ENCODE results near the gene TRPM6. TPM values are rescaled to one million over a fixed set of nuclear protein-coding genes. Genes with fewer than 3 reads are reported as not detected.

Gene TRPM6
- total RNA-seq, 1 donor = under 0.01 TPM

DNA sequence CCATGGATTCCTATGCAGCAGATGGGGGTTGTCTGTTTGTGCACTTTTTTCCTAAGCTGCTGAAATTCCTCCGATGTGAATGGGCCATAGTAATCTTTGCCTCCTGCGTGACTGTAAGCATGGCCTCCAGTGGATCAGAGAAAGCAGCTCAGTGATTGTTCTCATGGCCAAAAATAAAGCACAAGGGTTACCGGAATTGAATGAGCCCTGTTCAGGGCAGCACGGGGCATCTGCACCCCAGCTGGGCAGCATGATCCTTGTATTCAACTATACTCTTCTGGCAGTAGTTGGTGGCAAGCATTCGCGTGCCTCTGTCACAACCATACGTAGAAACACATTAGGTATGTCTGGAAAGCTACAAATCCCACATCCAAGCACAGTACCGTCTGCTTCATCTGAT lies 196.7 kb downstream of the TRPM6 start:
- Histone ChIP-seq H3K36me3 (ENCODE audit: insufficient read depth, low read length) (no peaks in the 10 kb centered on the region), H4K20me1 (ENCODE audit: insufficient read depth, low read length) (no peaks in the 10 kb centered on the region), H3K27me3 (ENCODE audit: insufficient read depth, low read length) (no peaks in the 10 kb centered on the region), H3K4me3 (ENCODE audit: insufficient read depth, low read length) (no peak overlapping the region), H3K79me2 (ENCODE audit: insufficient read depth, low read length) (no peaks in the 10 kb centered on the region), H3K4me2 (ENCODE audit: insufficient read depth, low read length) (no peak overlapping the region), H3K4me1 (ENCODE audit: insufficient read depth, low read length) (no peaks in the 10 kb centered on the region), H3K9me3 (ENCODE audit: low read depth, low read length) (no peaks in the 10 kb centered on the region), H3K27ac (ENCODE audit: low read depth, low read length) (no peak overlapping the region), H2AFZ (ENCODE audit: low read length) (no peak overlapping the region)
- no peak for DNase-seq (ENCODE audit: insufficient read length, low spot score, missing footprints)
- TF ChIP-seq, protein P1, sequence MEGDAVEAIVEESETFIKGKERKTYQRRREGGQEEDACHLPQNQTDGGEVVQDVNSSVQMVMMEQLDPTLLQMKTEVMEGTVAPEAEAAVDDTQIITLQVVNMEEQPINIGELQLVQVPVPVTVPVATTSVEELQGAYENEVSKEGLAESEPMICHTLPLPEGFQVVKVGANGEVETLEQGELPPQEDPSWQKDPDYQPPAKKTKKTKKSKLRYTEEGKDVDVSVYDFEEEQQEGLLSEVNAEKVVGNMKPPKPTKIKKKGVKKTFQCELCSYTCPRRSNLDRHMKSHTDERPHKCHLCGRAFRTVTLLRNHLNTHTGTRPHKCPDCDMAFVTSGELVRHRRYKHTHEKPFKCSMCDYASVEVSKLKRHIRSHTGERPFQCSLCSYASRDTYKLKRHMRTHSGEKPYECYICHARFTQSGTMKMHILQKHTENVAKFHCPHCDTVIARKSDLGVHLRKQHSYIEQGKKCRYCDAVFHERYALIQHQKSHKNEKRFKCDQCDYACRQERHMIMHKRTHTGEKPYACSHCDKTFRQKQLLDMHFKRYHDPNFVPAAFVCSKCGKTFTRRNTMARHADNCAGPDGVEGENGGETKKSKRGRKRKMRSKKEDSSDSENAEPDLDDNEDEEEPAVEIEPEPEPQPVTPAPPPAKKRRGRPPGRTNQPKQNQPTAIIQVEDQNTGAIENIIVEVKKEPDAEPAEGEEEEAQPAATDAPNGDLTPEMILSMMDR (IDR thresholded peaks at IDR 0.05; ENCODE audit: extremely low read depth, low read depth, low read length) = no peak

DNA sequence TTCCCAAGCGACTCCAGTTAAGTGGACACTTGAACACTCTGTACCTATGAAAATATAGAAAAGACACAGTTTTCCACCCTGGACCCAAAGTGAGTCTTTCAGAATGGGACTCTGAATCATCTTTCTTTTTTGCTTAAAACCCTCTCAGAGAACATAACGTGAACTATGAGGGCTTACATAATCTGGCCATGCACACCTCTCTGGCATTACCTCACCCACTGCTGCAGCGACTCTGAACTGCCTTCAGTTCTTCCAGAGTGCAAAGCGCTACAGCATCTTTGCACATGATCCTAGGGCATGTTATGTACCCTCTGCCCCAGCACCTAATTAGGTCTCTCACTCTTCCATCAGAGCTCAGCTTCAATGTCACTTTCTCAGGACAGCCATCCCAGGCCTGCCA lies 204.4 kb downstream of the TRPM6 start:
- Histone ChIP-seq H3K79me2 (ENCODE audit: insufficient read depth, low read length) (no peaks in the 10 kb centered on the region), H3K9me3 (ENCODE audit: low read depth, low read length) (no peaks in the 10 kb centered on the region), H3K27me3 (ENCODE audit: insufficient read depth, low read length) (no peaks in the 10 kb centered on the region), H2AFZ (ENCODE audit: low read length) (no peak overlapping the region), H3K4me1 (ENCODE audit: insufficient read depth, low read length) (no peaks in the 10 kb centered on the region), H3K36me3 (ENCODE audit: insufficient read depth, low read length) (no peaks in the 10 kb centered on the region), H3K4me3 (ENCODE audit: insufficient read depth, low read length) (no peak overlapping the region), H3K4me2 (ENCODE audit: insufficient read depth, low read length) (no peak overlapping the region), H4K20me1 (ENCODE audit: insufficient read depth, low read length) (no peaks in the 10 kb centered on the region), H3K27ac (ENCODE audit: low read depth, low read length) (no peak overlapping the region)
- DNase-seq (ENCODE audit: insufficient read length, low spot score, missing footprints) = no peak
- TF ChIP-seq, protein P1 (IDR thresholded peaks at IDR 0.05; ENCODE audit: extremely low read depth, low read depth, low read length) = no peak

DNA sequence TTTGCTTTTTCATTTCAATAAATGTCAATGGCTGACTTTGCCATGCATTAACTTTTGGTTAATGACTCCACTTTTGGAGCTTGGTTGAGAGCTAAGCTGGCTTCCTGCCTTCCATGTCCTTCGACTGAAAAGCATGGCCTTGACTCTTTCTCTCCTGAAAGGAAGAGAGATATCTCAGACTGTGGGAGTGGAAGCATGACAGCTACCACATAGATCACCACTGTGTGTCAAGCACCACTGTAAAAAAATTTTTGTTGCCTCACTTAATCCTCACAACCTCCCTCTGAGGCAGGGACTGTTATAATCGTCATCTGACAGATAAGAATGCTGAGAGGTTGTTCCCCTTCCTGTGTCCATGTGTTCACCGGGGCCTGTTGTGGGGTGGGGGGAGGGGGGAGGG lies 205.8 kb downstream of the TRPM6 start:
- Histone ChIP-seq H3K36me3 (ENCODE audit: insufficient read depth, low read length) (no peaks in the 10 kb centered on the region), H3K79me2 (ENCODE audit: insufficient read depth, low read length) (no peaks in the 10 kb centered on the region), H3K4me1 (ENCODE audit: insufficient read depth, low read length) (no peaks in the 10 kb centered on the region), H3K27me3 (ENCODE audit: insufficient read depth, low read length) (no peaks in the 10 kb centered on the region), H2AFZ (ENCODE audit: low read length) (no peak overlapping the region), H3K9me3 (ENCODE audit: low read depth, low read length) (no peaks in the 10 kb centered on the region), H3K27ac (ENCODE audit: low read depth, low read length) (no peak overlapping the region), H4K20me1 (ENCODE audit: insufficient read depth, low read length) (no peaks in the 10 kb centered on the region), H3K4me3 (ENCODE audit: insufficient read depth, low read length) (no peak overlapping the region), H3K4me2 (ENCODE audit: insufficient read depth, low read length) (no peak overlapping the region)
- no peak for DNase-seq (ENCODE audit: insufficient read length, low spot score, missing footprints)
- TF ChIP-seq, protein P1 (IDR thresholded peaks at IDR 0.05; ENCODE audit: extremely low read depth, low read depth, low read length) = no peak

DNA sequence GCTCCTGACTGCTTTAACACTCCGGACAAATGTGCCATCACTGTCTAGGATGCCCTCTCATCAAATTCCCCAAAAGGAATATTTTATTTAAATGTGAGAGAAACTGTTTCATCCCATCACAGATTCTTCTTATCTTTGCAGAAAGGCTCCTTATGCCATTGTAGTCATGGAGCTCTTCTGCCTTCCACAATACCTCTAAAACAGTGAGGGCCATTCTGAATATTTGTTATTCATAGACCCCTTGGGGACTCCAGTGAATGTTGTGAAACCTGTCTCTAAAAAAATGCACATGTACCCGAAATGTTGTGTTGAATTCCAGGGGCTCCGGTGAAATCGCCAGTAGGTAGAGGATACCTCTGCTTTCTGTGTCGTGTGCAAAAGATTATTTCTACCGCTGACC lies 213.6 kb downstream of the TRPM6 start:
- Histone ChIP-seq H3K36me3 (ENCODE audit: insufficient read depth, low read length) (no peaks in the 10 kb centered on the region), H3K4me1 (ENCODE audit: insufficient read depth, low read length) (no peaks in the 10 kb centered on the region), H2AFZ (ENCODE audit: low read length) (no peak overlapping the region), H3K9me3 (ENCODE audit: low read depth, low read length) (peaks cover 2% of the 10 kb centered on the region), H3K27me3 (ENCODE audit: insufficient read depth, low read length) (no peaks in the 10 kb centered on the region), H3K27ac (ENCODE audit: low read depth, low read length) (no peak overlapping the region), H3K4me2 (ENCODE audit: insufficient read depth, low read length) (no peak overlapping the region), H4K20me1 (ENCODE audit: insufficient read depth, low read length) (no peaks in the 10 kb centered on the region), H3K4me3 (ENCODE audit: insufficient read depth, low read length) (no peak overlapping the region), H3K79me2 (ENCODE audit: insufficient read depth, low read length) (no peaks in the 10 kb centered on the region)
- DNase-seq (ENCODE audit: insufficient read length, low spot score, missing footprints) = no peak
- TF ChIP-seq, protein P1 (IDR thresholded peaks at IDR 0.05; ENCODE audit: extremely low read depth, low read depth, low read length) = no peak

Small RNA genes within 50 kb of the gene (small RNA-seq; reads per million reads assigned to genes)
- not detected for gene RNU6-445P

Other genes starting within 250 kb of the TRPM6 start
- 2.9 and 3.8 TPM in 2 replicates for gene C9orf40, start 65.0 kb upstream of the TRPM6 start, total RNA-seq
- 27.1 and 33.3 TPM in 2 replicates for gene CARNMT1, start 140.4 kb upstream of the TRPM6 start, total RNA-seq
- 21.4 and 29.2 TPM in 2 replicates for gene NMRK1, start 200.2 kb upstream of the TRPM6 start, total RNA-seq
- 30.0 and 35.1 TPM in 2 replicates for gene OSTF1, start 200.6 kb upstream of the TRPM6 start, total RNA-seq

Measured in osteoblast (primary cell).